GM23338 (cell line): ENCODE results near the gene SCNN1A. TPM values are rescaled to one million over a fixed set of nuclear protein-coding genes. Genes with fewer than 3 reads are reported as not detected.

Source experiments
- ATAC-seq: fragments of 200-7000 bp; cut with Tn5 transposase; 3 replicates; pipeline ENCODE4 v1.9.1; 2020
- DNase-seq: peaks from one replicate; pipeline ENCODE4 v3.0.0-alpha.2; 2015; ENCODE audit warnings: low spot score
- H2AFZ ChIP-seq: fragments of 200-600 bp; sonication (generic); 2 replicates; pipeline ENCODE4 v1.8.0; 2016; ENCODE audit warnings: antibody characterized with exemption, mild to moderate bottlenecking, moderate library complexity
- H3F3A ChIP-seq: fragments of 200-600 bp; sonication (generic); replicated peaks from 2 replicates; pipeline ENCODE4 v1.8.0; 2017; ENCODE audit warnings: antibody characterized with exemption, mixed run types, low read depth
- H3K27ac ChIP-seq: fragments of 200-600 bp; sonication (generic); 2 replicates; pipeline ENCODE4 v1.6.1; 2016; ENCODE audit warnings: low read depth
- H3K27me3 ChIP-seq: fragments of 200-600 bp; sonication (generic); 2 replicates; pipeline ENCODE4 v1.8.0; 2016; ENCODE audit warnings: mild to moderate bottlenecking, mixed run types, moderate library complexity; ENCODE audit not compliant: insufficient read depth
- H3K36me3 ChIP-seq: fragments of 200-600 bp; sonication (generic); 2 replicates; pipeline ENCODE4 v1.8.0; 2016; ENCODE audit warnings: mild to moderate bottlenecking; ENCODE audit not compliant: insufficient read depth
- H3K4me1 ChIP-seq: fragments of 200-600 bp; sonication (generic); 2 replicates; pipeline ENCODE4 v1.8.0; 2016; ENCODE audit warnings: mild to moderate bottlenecking, moderate library complexity; ENCODE audit not compliant: insufficient read depth
- H3K4me2 ChIP-seq: fragments of 200-600 bp; sonication (generic); 2 replicates; pipeline ENCODE4 v1.7.1; 2017; ENCODE audit warnings: mixed run types
- H3K4me3 ChIP-seq: fragments of 200-600 bp; sonication (generic); 2 replicates; pipeline ENCODE4 v1.6.1; 2016; ENCODE audit warnings: mixed run types
- H3K79me2 ChIP-seq: fragments of 200-600 bp; sonication (generic); replicated peaks from 2 replicates; pipeline ENCODE4 v1.8.0; 2017; ENCODE audit warnings: mild to moderate bottlenecking; ENCODE audit not compliant: insufficient read depth
- H3K9me2 ChIP-seq: fragments of 200-600 bp; sonication (generic); 2 replicates; pipeline ENCODE4 v1.8.0; 2017; ENCODE audit not compliant: insufficient read depth
- H4K20me1 ChIP-seq: fragments of 200-600 bp; sonication (generic); replicated peaks from 2 replicates; pipeline ENCODE4 v1.8.0; 2017; ENCODE audit warnings: mild to moderate bottlenecking; ENCODE audit not compliant: insufficient read depth
- H3K27ac Mint-ChIP-seq: 2 replicates; pipeline ENCODE4 v1.8.0; 2020; ENCODE audit warnings: inconsistent platforms, mild to moderate bottlenecking, moderate library complexity, mixed read lengths
- H3K27me3 Mint-ChIP-seq: 3 replicates; pipeline ENCODE4 v1.8.0; 2022; ENCODE audit warnings: low read depth, mild to moderate bottlenecking, moderate library complexity, mixed read lengths, inconsistent platforms; ENCODE audit not compliant: insufficient read depth, poor library complexity
- H3K36me3 Mint-ChIP-seq: 3 replicates; pipeline ENCODE4 v1.8.0; 2021; ENCODE audit warnings: low read depth, mild to moderate bottlenecking, inconsistent platforms, moderate library complexity, mixed read lengths
- H3K4me1 Mint-ChIP-seq: 3 replicates; pipeline ENCODE4 v1.8.0; 2020; ENCODE audit warnings: mild to moderate bottlenecking, inconsistent platforms, mixed read lengths
- H3K4me3 Mint-ChIP-seq: 3 replicates; pipeline ENCODE4 v1.8.0; 2021; ENCODE audit warnings: moderate library complexity, mild to moderate bottlenecking, inconsistent platforms, mixed read lengths
- H3K9me3 Mint-ChIP-seq: 3 replicates; pipeline ENCODE4 v1.8.0; 2020; ENCODE audit warnings: moderate library complexity, mild to moderate bottlenecking, inconsistent platforms, mixed read lengths
- CREB1 ChIP-seq: fragments of 250-450 bp; sonication (Bioruptor Pico); IDR thresholded peaks from 2 replicates; pipeline ENCODE4 v1.5.0; 2020; ENCODE audit warnings: low read depth, mild to moderate bottlenecking, moderate library complexity
- EZH2 ChIP-seq: fragments of 200-600 bp; sonication (generic); IDR thresholded peaks from one replicate; pipeline ENCODE4 v1.8.0; 2017; ENCODE audit warnings: antibody characterized with exemption, mild to moderate bottlenecking, low read depth; ENCODE audit not compliant: unreplicated experiment
- EZH2phosphoT487 ChIP-seq: fragments of 200-600 bp; sonication (generic); IDR thresholded peaks from one replicate; pipeline ENCODE4 v1.8.1; 2018; ENCODE audit warnings: antibody characterized with exemption; ENCODE audit not compliant: unreplicated experiment
- JUNB ChIP-seq: IDR thresholded peaks from one replicate; pipeline ENCODE4 v1.6.1; 2016; ENCODE audit warnings: antibody characterized with exemption; ENCODE audit not compliant: unreplicated experiment
- NANOG ChIP-seq: IDR thresholded peaks from 2 replicates; pipeline ENCODE4 v1.6.1; 2016; ENCODE audit warnings: antibody characterized with exemption, borderline replicate concordance
- POLR2AphosphoS5 ChIP-seq: IDR thresholded peaks from 2 replicates; pipeline ENCODE4 v1.6.1; 2016; ENCODE audit warnings: antibody characterized with exemption, low read depth
- STAT1 ChIP-seq: IDR thresholded peaks from one replicate; pipeline ENCODE4 v1.6.1; 2016; ENCODE audit warnings: antibody characterized with exemption; ENCODE audit not compliant: unreplicated experiment
- ZNF114 ChIP-seq: fragments of 250-450 bp; sonication (Bioruptor Pico); IDR thresholded peaks from 2 replicates; pipeline ENCODE4 v1.5.0; 2020; ENCODE audit warnings: mild to moderate bottlenecking, moderate library complexity
- ZNF331 ChIP-seq: fragments of 250-450 bp; sonication (Bioruptor Pico); IDR thresholded peaks from 2 replicates; pipeline ENCODE4 v1.5.0; 2020; ENCODE audit warnings: low read depth, mild to moderate bottlenecking, moderate library complexity
- polyA plus RNA-seq: library from polyadenylated mRNA; unstranded; fragments of >200 nt; fragmentation: Nextera tagmentation; extraction: Ambion mirVana; gene quantifications from 2 replicates; pipeline ENCODE4 v1.2.1, GENCODE V29; 2016
- total RNA-seq: library from RNA; depleted of rRNA; stranded (reverse); fragments of >200 nt; shearing (Covaris generic); gene quantifications from 2 replicates; pipeline ENCODE4 v1.2.3, GENCODE V29; 2014
- TF ChIP-seq, protein P1 (sequence below), 2 experiments: fragments of 200-600 bp in 1 of 2; sonication (generic) in 1 of 2; conservative IDR thresholded peaks; 2 replicates each; pipeline versions ENCODE4 v1.5.1 to v1.6.1; 2016 to 2017; ENCODE audit warnings: antibody characterized with exemption in 2 of 2, low read depth in 2 of 2, mild to moderate bottlenecking in 2 of 2, moderate library complexity in 1 of 2
- TF ChIP-seq, protein P2 (sequence below): fragments of 250-450 bp; sonication (Bioruptor Pico); IDR thresholded peaks from 2 replicates; pipeline ENCODE4 v1.5.0; 2020; ENCODE audit warnings: mild to moderate bottlenecking, moderate library complexity
- TF ChIP-seq, protein P3 (sequence below): IDR thresholded peaks from one replicate; pipeline ENCODE4 v1.6.1; 2018; ENCODE audit warnings: antibody characterized with exemption; ENCODE audit not compliant: unreplicated experiment
- TF ChIP-seq, protein P4 (sequence below): IDR thresholded peaks from 2 replicates; pipeline ENCODE4 v1.6.1; 2016; ENCODE audit warnings: antibody characterized with exemption

Gene SCNN1A
- total and polyA plus RNA-seq, 2 experiments from 2014 or later, result 37.1 to 125 TPM

DNA sequence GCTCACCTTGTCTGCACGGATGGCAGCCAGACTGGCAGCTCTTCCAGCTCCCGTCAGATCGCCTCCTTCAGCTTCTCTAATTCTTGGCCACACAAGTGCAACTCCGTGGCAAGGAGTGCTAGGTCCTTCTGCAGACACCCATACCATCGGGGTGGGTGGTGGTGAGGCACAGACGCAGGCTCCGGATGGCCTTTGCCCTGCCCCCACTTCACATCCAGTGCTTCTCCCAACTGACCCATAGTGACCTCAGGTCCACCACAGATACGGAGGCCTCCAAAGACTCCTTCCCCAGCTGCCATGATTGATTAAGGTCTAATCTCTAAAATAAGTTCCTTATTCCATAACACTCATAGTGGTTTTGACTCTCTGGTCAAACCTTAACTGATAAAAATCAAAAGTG, 49.5 kb upstream of the SCNN1A start:
- Mint-ChIP-seq H3K9me3 (no peaks in the 10 kb centered on the region), H3K27me3 (peaks cover 6% of the 10 kb centered on the region), H3K4me3 (no peak overlapping the region), H3K4me1 (peaks cover 5% of the 10 kb centered on the region; the same call in 2 of the 3 replicates), H3K27ac (no peak overlapping the region), H3K36me3 (no peaks in the 10 kb centered on the region)
- no peak overlapping the region for H3K27ac ChIP-seq
- no peaks in the 10 kb centered on the region for H3K9me2 ChIP-seq
- H3K4me1 ChIP-seq, result no peaks in the 10 kb centered on the region
- no peaks in the 10 kb centered on the region for H3K27me3 ChIP-seq
- TF ChIP-seq, protein P1, sequence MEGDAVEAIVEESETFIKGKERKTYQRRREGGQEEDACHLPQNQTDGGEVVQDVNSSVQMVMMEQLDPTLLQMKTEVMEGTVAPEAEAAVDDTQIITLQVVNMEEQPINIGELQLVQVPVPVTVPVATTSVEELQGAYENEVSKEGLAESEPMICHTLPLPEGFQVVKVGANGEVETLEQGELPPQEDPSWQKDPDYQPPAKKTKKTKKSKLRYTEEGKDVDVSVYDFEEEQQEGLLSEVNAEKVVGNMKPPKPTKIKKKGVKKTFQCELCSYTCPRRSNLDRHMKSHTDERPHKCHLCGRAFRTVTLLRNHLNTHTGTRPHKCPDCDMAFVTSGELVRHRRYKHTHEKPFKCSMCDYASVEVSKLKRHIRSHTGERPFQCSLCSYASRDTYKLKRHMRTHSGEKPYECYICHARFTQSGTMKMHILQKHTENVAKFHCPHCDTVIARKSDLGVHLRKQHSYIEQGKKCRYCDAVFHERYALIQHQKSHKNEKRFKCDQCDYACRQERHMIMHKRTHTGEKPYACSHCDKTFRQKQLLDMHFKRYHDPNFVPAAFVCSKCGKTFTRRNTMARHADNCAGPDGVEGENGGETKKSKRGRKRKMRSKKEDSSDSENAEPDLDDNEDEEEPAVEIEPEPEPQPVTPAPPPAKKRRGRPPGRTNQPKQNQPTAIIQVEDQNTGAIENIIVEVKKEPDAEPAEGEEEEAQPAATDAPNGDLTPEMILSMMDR (conservative IDR thresholded peaks at IDR 0.05; ENCODE audit: low read depth in 2 of 2), result no peak
- TF ChIP-seq ZNF331 (CRISPR knock-in tag), result no peak
- no peak for TF ChIP-seq POLR2AphosphoS5
- no peak for TF ChIP-seq NANOG
- no peak for TF ChIP-seq EZH2
- TF ChIP-seq EZH2phosphoT487, result no peak
- TF ChIP-seq STAT1, result no peak
- TF ChIP-seq, protein P2, sequence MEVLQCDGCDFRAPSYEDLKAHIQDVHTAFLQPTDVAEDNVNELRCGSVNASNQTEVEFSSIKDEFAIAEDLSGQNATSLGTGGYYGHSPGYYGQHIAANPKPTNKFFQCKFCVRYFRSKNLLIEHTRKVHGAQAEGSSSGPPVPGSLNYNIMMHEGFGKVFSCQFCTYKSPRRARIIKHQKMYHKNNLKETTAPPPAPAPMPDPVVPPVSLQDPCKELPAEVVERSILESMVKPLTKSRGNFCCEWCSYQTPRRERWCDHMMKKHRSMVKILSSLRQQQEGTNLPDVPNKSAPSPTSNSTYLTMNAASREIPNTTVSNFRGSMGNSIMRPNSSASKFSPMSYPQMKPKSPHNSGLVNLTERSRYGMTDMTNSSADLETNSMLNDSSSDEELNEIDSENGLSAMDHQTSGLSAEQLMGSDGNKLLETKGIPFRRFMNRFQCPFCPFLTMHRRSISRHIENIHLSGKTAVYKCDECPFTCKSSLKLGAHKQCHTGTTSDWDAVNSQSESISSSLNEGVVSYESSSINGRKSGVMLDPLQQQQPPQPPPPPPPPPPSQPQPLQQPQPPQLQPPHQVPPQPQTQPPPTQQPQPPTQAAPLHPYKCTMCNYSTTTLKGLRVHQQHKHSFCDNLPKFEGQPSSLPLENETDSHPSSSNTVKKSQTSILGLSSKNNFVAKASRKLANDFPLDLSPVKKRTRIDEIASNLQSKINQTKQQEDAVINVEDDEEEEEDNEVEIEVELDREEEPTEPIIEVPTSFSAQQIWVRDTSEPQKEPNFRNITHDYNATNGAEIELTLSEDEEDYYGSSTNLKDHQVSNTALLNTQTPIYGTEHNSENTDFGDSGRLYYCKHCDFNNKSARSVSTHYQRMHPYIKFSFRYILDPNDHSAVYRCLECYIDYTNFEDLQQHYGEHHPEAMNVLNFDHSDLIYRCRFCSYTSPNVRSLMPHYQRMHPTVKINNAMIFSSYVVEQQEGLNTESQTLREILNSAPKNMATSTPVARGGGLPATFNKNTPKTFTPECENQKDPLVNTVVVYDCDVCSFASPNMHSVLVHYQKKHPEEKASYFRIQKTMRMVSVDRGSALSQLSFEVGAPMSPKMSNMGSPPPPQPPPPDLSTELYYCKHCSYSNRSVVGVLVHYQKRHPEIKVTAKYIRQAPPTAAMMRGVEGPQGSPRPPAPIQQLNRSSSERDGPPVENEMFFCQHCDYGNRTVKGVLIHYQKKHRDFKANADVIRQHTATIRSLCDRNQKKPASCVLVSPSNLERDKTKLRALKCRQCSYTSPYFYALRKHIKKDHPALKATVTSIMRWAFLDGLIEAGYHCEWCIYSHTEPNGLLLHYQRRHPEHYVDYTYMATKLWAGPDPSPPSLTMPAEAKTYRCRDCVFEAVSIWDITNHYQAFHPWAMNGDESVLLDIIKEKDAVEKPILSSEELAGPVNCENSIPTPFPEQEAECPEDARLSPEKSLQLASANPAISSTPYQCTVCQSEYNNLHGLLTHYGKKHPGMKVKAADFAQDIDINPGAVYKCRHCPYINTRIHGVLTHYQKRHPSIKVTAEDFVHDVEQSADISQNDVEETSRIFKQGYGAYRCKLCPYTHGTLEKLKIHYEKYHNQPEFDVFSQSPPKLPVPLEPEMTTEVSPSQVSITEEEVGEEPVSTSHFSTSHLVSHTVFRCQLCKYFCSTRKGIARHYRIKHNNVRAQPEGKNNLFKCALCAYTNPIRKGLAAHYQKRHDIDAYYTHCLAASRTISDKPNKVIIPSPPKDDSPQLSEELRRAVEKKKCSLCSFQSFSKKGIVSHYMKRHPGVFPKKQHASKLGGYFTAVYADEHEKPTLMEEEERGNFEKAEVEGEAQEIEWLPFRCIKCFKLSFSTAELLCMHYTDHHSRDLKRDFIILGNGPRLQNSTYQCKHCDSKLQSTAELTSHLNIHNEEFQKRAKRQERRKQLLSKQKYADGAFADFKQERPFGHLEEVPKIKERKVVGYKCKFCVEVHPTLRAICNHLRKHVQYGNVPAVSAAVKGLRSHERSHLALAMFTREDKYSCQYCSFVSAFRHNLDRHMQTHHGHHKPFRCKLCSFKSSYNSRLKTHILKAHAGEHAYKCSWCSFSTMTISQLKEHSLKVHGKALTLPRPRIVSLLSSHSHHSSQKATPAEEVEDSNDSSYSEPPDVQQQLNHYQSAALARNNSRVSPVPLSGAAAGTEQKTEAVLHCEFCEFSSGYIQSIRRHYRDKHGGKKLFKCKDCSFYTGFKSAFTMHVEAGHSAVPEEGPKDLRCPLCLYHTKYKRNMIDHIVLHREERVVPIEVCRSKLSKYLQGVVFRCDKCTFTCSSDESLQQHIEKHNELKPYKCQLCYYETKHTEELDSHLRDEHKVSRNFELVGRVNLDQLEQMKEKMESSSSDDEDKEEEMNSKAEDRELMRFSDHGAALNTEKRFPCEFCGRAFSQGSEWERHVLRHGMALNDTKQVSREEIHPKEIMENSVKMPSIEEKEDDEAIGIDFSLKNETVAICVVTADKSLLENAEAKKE (CRISPR knock-in tag), result no peak
- TF ChIP-seq, protein P3, sequence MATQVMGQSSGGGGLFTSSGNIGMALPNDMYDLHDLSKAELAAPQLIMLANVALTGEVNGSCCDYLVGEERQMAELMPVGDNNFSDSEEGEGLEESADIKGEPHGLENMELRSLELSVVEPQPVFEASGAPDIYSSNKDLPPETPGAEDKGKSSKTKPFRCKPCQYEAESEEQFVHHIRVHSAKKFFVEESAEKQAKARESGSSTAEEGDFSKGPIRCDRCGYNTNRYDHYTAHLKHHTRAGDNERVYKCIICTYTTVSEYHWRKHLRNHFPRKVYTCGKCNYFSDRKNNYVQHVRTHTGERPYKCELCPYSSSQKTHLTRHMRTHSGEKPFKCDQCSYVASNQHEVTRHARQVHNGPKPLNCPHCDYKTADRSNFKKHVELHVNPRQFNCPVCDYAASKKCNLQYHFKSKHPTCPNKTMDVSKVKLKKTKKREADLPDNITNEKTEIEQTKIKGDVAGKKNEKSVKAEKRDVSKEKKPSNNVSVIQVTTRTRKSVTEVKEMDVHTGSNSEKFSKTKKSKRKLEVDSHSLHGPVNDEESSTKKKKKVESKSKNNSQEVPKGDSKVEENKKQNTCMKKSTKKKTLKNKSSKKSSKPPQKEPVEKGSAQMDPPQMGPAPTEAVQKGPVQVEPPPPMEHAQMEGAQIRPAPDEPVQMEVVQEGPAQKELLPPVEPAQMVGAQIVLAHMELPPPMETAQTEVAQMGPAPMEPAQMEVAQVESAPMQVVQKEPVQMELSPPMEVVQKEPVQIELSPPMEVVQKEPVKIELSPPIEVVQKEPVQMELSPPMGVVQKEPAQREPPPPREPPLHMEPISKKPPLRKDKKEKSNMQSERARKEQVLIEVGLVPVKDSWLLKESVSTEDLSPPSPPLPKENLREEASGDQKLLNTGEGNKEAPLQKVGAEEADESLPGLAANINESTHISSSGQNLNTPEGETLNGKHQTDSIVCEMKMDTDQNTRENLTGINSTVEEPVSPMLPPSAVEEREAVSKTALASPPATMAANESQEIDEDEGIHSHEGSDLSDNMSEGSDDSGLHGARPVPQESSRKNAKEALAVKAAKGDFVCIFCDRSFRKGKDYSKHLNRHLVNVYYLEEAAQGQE, result no peak
- no peak for TF ChIP-seq JUNB
- TF ChIP-seq, protein P4, sequence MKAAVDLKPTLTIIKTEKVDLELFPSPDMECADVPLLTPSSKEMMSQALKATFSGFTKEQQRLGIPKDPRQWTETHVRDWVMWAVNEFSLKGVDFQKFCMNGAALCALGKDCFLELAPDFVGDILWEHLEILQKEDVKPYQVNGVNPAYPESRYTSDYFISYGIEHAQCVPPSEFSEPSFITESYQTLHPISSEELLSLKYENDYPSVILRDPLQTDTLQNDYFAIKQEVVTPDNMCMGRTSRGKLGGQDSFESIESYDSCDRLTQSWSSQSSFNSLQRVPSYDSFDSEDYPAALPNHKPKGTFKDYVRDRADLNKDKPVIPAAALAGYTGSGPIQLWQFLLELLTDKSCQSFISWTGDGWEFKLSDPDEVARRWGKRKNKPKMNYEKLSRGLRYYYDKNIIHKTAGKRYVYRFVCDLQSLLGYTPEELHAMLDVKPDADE, result no peak
- TF ChIP-seq CREB1 (CRISPR knock-in tag), result no peak
- TF ChIP-seq ZNF114 (CRISPR knock-in tag), result no peak
- no peak for DNase-seq
- H3K4me3 ChIP-seq, result no peak overlapping the region
- H3K79me2 ChIP-seq, result no peaks in the 10 kb centered on the region
- no peaks in the 10 kb centered on the region for H4K20me1 ChIP-seq
- no peak for ATAC-seq
- no peaks in the 10 kb centered on the region for H3K36me3 ChIP-seq
- no peak overlapping the region for H3K4me2 ChIP-seq
- H2AFZ ChIP-seq, result no peak overlapping the region
- no peaks in the 10 kb centered on the region for H3F3A ChIP-seq
